ENCODE data around the gene SIX3.

The SIX3 gene

DNA sequence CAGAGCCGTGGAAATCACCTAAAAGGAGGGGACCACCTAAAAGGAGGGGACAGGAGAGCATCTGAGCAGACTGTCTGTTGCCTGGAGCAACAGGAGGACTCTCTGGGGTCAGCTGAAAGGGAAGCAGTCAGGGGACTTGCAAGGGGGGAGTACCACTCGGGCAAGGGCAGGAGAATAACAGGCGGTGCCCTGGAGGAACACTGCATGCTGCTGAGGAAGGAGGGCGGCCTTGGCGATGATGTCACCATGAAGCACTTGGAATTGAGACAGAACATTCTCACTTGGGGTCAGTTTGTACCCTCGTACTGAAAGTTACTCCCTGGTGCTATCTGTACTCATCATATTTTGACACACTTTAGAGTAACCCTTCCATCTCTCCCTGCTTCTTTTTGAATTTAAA is 18.4 kb downstream of the SIX3 start:
- DNase-seq: no peak

DNA sequence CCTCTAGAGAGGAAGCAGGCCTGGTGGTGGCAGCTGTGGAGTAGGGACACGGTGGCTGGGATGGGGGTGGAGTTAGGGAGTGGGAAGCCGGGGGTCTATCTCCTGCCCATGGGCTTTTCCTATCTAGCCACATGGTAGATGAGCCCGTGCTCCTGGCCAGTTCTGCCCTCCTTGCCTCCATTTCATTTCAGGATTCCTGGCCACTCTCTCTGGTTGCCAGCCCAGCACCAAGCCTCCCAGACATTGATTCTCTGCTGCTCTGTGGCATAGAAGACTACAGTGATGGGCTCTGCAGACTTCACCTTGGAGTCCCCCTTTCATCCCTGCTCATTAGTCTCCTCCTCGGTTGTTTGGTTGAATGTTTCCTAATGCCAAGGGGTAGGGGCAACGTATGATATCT is 19.4 kb downstream of the SIX3 start:
- no peak for DNase-seq

DNA sequence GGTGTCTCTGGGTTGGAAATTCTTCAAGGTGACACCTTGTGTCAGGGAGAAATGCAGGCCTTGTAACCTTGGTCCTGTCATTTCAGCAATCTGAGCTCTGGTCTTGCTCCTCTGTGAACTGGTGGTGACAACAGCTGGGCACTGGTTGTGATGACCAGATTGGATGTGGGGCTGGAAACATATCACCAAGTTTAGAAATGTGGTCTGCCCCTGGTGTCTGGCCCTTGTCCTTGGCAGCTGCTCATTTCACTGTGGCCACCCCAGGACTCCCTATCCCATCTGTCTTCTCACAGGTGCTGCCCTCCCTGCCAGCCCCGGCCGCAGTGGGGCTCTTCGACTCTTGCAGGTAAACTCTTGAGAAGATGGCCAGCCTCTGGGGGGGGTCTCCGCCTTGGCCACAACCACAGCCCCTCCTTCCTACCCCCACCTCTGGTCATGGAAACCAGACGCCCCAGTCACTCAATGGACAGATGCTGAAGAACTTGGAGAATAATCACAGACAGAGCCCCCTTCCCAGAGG is 20.7 kb downstream of the SIX3 start:
- DNase-seq: no peak

DNA sequence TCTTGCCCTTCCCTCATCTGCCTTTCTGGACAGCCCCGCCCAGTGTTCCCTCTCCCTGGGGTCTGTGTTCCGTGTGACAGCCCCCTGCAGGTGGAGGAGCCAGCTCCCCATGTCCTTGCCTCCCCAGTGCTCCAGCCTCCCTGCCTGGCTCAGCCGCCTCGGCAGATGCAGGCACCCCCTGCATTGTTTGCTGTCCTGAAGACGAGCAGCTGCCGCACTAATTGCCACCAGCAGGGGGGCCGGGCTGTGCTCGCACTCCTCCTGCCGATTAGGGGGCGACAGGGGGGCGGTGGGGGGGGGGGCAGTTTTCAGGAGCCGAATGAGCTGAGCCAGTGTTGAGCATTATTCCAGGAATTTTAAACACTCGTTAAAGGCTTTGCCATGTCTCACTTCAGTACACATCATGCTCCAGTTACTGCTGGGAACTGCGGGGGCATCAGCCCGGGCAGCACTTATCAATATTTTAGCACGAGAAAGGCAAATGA is 23.3 kb downstream of the SIX3 start:
- DNase-seq: no peak

DNA sequence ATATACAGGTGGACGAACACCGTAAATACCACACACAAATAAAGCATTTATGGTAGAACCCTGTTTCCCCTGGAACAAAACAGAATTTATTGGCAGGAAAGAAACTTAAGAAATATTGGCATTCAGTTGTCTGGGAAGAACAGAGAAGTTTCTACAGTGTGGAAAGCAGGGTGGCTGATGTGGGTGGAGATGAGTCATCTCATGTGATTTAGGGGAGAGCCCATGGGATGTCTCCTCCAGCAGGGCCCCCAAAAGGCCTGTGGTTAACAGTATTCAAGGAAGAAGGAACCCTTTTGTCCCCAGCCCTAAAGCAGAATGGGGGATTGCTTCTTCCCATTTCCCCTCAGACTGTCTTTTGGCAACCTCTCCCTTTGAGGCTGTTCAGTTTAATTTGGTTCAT is 24.2 kb downstream of the SIX3 start:
- DNase-seq: no peak

DNA sequence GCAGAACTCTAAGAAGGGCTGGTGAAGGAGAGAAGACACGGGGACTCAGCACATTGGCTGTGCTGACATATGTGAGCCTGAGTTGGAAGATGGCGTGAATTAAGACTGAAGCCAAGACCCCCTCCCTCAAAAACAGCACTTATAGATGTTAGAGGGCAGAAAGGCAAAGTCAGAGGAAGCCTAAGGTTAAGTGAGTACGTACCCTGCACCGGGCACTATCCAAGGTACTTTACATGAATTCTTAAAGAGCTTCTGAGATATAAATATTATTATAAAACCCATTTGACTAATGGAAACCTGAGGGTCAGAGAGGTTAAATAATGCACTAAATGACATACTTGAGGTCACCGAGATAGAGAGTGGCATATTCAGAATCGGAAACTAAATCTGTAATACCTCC is 25.6 kb downstream of the SIX3 start:
- no peak for DNase-seq

DNA sequence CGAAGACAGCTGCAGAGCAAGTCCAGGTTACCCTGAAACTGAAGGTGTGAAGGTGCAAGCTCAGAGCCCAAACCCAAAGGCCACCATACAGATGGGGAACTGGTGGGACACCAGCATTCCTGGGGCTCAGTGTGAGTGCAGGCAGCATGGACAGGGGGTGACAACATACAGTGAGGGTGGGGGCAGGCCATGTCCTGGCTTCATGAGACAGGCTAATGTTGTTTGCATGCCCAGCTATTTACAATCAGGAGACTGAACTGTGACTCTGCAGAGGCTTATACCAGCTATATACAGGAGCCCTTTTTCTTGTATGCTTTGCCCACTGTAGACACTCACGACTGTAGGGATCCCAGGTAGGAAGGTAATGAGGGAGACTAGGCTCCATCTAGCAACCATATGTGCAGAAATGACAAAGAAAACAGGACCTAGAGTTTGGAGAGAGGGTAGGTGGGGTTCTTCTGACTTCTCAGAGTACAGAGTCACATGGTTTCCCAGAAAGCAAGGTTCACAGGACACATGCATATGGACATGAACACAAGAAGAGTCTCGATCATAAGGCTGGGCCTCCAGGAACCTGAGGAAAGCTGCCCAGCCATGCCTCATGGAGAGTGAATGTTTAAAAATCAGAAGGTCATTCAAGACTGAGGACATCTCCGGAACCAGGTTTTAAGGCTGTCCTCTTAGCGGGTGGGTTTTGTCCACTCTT is 26.4 kb downstream of the SIX3 start:
- DNase-seq: no peak

DNA sequence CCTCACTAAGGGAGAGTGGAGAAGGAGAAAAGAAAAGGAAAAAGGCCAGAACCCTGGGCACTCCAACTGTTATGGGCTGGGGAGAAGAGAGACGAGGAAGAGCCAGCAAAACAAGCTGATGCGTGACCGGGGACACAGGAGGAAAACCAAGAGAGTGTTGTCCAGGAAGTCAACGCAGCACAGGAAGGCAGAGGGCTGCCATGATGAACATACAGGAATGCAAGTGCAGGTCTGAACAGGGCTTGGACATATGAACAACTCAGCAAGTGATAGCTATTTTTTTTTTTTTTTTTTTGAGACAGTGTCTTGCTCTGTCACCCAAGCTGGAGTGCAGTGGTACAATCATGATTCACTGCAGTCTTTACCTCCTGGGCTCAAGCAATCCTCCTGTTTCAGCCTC is 28.4 kb downstream of the SIX3 start:
- DNase-seq: no peak

DNA sequence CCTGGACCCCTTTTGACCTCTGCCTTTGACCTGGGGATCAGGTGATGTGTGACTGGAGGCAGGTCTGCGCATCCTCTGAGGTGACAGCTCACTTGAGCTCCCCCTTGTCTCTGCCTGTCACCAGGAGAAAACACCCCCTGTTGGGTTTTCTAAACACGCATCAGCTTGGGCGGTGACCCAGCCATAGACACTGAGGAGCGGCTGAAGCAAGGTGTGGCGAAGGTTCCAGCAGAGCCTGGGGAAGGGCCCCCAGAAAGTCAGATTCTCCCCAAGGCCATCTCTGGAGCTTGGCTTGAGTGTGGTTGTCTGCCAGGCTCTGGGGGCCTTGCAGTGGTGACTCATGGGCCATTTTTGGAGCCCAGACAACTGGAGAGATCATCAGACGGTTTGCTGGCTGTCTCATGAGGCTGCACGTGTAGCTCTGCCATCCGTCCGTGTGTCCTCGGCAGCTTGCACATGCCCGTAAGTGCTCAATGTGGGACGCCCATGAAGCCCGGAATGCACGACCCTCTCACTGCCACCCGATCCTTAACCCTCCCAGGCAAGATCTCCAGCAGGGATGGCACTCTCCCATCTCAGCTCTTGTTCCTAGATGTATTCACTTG is 29.4 kb downstream of the SIX3 start:
- DNase-seq: no peak

DNA sequence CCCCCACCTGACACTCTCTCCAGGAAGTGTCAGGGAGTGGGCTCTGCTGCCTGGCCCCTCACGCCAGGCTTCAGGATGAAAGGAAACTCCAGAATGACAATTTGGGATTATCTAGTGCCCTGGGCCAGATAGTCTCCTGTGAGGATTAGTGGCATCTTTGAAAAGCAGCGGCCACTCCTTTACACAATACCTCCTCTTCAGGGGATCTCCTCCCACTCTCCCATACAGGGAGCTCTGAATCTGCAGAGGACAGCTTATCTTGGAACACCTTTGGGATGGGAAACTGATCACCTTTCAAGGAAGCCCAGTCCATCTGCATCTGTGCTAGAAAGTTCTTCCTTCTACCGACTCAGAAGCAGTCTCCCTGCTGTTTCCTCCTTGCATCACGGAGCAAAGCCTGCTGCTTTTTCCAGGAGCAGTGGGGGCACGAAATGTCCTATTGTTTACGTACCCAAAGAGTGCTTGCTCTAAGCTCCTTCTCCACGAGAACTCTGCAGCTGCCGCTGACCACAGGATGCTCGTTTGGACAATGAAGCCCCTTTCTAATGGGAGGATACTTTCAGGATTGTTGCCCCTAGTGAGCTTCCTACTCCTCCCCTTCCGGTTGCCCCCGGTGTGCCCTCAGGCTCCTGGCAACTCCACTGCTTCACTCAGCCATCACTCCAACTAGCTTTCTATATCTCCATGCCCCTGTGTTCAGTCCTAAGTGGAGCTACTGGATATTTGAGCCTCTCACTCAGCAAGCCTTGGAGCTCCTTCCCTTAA is 31.5 kb downstream of the SIX3 start:
- no peak for DNase-seq

DNA sequence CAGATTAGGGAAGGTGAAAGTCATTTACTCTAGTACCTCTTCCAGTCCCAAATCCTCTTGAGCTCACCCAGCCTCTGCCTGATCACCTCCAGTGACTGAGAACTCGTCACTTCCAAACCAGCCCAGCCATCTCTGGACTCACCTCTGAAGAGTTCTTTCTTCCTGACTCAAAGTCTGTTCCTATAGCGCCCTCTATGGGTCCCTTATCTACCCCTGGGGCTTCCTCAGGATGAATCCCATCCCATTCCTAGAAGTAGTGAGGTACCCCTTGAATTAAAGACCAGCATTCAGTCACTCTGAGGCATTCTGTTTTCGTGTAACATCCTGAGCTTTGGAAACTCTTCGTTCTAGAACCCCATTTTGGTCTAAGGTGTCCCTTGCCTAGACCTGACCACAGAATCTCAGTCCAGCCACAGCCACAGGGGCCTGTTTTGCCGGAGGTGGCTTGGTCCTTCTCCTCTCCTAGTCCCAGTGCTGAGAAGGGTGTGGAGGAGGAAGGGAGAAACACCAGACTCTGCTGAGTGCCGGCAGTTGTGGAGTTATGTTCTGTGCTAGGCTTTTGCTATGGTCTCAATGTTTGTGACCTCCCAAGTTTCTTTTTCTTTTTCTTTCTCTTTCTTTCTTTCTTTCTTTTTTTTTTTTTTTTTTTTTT is 32.7 kb downstream of the SIX3 start:
- peak; percentile 21 for DNase-seq

DNA sequence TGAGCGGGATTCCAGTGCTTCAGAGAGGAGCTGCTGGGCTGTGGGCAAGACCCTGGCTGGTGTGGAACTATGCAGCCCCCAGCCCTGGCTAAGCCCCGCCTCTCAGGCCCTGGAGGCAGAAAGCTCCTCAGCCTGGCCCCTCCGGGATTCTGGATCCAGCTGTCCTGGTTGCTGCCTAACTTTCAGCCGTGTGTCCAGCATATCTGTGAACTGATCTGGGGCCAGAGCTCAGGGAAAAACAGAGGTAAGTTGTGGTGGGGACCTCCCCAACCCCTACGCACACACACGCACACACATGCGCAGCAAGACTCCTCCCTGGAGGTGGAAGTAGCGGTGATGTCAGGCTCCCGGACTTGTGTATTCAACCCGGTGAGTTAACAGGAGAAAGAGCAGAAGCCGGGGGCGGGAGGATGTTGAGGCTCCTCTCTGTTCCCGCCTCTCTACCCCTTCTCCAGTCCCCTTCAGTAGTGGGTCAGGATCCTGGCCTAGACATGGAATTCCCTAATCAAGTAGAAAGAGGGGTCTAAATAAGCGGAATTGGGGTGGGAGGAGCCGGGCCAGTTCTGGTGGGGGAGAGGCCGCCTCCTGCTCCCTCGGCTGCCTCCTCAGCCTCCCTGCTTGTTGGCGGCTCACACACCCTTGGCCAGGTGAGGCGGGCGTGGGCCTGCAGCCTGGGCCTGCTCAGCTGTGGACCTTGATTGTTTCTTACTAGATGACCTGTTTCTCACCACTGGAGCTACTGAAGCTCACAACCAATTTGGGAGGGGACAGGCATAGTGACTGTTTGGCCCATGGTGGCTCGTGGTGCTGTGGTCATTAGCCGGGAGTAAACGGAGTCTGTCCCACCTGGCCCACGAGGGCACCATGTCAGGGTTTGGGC is 34.3 kb downstream of the SIX3 start:
- DNase-seq: no peak

DNA sequence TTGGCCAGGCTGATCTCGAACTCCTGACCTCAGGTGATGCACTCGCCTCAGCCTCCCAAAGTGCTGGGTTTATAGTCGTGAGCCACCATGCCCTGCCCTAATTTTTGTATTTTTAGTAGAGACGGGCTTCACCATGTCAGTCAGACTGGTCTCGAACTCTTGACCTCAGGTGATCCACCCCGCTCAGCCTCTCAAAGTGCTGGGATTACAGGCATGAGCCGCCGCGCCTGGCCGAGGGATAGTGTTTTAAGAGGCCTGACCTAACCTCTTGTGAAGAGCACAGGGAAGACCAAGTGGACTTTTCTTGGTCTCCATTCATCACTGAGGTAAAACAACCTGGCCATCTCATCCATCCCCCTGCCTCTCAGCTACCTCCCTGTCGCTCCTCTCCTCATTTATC is 38.1 kb downstream of the SIX3 start:
- no peak for DNase-seq

DNA sequence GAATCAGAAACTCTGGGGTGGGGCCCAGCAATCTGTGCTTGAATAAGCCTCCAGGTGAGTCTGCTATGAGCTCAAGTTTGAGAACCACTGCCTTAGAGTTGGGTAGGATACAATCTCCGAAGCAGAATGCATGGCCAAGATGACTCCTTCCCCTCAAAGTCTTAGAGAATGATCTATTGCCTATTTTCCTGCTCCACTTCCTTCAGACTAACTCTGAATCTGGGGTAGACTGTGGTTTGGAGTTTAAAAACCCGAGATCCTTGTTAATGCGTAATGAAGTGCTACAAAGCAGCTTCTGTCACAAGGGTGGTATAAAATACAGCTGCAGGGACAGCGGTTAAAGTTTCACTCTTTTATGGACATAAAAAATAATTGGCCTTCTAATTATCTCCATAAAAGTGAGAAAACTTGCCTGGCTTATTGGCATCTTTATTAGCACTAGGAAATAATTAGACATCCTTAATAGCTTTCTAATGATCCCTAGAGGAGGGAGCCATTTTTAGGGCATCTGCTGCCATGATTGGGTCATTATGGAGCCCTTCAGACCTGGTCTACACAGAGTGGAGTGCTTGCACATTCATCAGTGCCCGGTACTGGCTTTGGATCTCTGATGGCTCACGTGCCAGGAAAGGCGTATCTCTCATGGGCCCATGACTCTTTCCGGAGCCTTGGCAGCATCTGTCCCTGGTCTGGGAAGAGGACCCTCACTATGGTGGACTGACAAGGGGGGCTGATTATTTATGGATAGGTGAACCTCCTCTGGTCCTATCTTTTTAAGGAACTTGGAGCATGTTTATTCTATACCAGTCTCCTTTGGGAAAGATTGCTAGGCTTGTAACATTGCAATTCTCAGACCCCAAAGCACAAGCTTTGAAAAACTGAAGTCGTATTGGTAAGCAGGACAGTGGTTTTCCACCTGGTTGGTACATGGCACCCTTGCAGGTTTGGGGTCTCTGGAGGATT is 39.5 kb downstream of the SIX3 start:
- DNase-seq: no peak

DNA sequence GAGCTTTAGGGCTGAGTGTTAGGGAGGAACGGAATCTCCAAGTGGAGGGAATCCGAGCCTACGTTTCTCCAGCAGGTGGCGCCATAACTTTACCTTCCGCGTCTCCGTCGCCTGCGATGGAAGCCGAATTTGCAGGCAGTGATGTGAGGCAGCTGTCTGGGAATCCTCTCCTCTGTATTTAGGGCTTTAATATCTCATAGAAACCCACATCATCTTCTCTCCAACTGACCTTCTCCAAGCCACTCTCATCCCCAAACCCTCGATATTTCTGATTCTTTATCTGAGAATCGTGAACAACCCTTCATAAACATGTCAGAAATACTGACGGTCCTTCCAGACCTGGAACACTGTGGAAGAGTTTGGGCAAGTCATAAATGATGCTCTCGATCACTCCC is 40.2 kb downstream of the SIX3 start:
- DNase-seq: peak; percentile 72

DNA sequence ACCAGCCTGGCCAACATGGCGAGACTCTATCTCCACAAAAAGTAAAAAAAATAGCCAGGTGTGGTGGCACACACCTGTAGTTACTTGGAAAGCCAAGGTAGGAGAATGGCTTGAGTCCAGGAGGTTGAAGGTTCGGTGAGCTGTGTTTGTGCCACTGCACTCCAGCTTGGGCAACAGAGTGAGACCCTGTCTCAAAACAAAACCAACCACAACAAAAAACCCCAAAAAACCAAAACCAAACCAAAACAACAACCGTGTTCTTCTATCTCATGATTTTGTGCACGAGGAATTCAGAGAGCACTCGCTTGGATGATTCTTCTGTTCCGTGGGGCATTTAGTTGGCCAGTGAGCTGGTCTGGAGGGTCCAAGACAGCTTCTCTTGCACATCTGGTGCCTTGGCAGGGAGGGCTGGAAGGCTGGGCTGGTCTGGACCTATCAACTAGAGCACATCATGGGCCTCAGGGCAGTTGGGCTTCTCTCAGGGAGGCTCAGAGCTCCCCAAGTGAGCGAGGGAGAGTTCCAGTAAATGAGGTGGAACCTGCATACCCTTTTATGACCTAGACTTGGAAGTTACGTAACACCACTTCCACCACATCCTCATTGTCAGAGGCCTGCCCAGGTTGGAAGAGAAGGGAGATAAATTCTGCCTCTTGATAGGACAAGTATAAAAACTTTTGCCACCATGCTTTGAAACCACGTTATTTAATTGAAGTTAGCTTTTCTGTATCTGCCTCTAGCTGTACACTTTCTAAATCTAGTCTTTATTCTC is 42.5 kb downstream of the SIX3 start:
- DNase-seq: no peak

DNA sequence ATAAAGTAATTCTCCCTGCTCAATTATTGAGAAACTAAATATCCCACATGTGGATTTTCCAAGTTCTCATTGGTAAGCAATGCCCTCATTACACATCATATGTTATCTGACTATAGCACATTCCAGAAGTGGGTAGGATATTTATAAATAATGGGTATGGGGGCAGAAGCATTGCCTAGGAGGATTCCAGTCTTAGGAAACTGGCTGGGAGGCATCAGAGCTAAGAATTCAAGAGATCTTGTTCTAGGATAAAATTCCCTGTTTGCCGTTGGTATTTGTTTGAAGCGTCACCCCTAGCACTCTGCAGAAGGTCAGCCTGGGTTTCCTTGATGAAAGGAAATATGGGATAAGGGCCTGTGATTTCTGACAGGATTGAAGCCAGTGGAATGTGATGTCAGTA is 47.7 kb downstream of the SIX3 start:
- no peak for DNase-seq

DNA sequence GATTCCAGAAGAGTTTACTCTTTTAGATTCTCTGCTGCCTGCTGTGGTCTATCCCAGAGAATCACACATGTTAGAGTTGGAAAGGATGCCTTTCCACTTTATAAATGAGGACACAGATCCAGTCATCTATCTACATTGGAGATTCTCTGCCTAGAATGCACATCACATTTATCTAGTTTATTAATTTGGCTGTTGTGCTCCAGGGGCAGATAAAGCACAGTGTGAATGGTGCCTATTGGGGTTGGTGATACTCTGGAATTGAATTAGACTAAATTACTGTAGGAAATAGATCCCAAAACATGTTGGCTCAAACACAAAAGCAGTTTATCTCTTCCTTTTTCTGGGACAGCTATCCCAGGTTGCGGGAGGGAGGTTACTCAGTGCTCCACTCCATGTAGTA is 52.9 kb downstream of the SIX3 start:
- DNase-seq: no peak
